ENCODE results near the gene CEP72.
"Not testable (repeated sequence)": the region's sequence is repeated elsewhere in the genome, so short reads cannot be mapped to it uniquely, and the experiment has no call there.

CEP72 gene

DNA sequence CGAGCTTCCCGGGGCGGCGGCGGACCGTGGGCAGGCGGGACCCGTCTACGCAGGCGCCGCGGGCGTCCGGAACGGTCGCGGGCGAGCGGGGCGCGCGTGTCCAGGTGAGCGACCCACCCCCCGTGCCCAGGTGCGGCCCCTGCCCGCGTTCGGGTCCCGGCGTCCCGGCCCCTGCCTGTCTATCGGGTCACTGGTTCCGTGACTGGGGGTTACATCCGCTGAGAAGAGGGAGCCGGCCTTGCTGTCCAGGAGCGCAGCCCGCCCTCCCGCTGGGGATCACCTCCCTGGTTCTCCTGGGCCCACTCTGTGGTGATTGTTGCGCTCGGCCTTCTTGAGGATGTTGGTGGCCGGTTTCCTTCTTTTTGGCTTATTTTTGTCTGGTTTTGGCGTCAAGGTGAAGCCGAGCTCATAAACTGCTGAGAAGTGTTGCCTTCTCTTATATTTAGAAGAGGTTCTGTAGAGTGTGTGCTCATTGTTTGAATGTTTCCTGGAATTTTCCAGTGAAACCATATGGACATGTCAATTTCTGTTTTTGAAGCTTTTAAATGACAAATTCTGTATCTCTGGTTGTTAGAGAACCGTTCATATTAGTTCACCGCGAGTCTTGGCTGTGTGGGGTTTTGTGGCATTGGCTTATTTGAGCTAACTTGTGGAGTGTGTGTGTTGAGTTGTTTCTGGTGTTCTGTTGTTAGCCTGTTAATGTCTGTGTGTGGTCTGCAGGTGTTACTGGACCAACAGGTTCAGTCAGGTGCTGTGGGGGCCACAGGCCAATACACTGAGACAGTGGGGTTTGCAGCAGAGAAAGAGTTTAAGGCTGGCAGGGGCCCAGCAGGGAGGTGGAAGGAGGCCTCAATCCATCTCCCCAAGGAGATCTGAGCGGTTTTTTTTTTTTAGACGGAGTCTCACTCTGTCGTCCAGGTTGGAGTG is 621 bp downstream of the CEP72 start:
- peak; percentile 25 for DNase-seq (ENCODE audit: low read depth, low spot score)

DNA sequence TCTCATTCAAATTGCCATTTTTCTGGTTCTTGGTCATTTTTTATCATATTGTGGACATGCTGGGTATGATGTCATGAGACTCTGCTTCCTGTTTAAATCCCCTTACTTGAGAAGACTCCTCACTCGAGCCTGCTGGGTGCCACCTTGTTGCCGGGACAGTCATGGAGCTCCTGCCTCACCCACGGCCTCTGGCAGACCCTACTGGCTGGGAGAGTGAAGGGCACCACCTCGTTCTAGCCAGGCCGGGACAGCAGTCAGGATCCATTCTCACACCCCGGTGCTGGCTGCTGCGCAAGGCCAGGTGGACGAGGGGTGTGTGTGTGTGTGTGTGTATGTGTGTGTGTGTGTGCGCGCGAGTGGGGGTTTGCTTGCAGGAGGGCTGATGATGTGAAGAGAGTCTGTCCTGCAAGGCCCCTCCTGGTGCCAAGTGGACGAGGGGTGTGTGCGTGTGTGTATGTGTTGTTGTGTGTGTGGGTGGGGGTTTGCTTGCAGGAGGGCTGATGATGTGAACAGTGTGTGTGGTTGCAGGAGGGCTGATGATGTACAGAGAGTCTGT is 4.4 kb downstream of the CEP72 start:
- no peak for DNase-seq (ENCODE audit: low read depth, low spot score)

DNA sequence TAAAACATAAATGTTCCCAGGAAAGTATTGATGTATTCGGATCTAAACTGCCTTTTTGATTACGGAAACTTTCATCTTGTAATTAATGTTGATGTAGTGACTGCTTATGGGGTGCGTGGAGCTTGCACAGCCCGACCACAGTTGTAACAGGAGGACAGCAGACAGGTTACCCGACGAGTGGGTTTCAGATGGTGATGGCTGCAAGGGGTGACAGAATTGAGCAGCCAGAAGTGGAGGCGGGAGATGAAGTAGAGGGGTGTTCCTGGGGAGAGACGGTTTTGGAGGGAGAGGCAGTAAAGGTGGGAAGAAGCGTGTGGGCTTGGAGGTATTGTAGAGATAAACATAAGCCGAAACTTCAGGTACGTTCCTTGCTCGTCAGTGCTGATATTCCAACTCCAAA is 5.8 kb downstream of the CEP72 start:
- no peak for DNase-seq (ENCODE audit: low read depth, low spot score)

DNA sequence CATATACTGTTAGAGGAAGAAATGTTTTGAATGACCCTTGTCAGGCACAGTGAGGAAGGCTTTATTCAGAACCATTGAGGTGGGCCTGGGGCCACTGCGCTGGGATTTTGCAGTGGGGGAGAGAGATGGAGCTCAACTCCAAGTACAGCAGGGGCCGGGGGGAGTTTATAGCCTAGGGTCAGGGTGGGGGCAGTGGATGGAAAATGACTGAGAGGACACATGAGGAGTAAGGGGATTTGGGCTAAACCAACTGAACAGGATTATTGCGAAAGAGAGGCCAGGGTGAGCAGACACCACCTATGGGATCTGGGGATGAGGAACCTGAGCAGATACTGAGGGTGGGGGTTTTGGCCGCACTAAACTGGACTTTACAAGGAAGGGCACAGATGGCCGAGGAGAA is 6.3 kb downstream of the CEP72 start:
- no peak for DNase-seq (ENCODE audit: low read depth, low spot score)

DNA sequence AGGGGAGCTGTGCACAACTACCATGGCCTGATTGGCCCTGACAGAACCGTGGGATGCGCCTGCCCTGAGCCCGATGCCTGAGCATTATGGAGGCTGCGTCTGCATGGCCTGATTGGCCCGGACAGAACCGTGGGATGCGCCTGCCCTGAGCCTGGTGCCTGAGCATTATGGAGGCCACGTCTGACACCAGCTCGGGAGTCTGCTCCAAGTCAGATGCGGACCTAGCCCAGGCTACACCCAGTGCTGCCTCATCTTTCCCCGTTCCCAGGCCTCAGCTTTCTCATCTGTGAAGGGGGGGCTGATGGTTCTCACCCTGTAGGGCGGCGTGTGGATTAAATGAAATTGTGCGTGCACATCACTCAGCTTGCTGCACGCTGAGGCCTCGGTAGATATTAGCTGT is 7.3 kb downstream of the CEP72 start:
- no peak for DNase-seq (ENCODE audit: low read depth, low spot score)

DNA sequence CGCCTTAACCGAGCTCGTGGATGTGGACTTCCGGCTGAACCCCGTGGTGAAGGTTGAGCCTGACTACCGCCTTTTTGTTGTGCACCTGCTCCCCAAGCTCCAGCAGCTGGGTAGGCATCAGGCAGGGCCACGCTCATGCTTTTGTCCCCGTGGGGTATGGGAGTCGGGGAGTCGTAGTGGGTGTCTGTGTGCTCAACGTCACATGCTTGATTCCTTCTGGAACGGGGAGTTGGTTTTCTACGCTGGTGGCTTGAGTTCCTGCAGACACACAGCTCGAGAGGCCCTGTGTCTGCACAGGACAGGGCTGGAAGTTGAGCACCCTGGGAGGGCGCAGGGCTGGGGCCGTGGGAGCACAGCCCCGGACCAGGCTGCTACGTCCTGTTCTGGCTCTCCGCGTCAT is 8.0 kb downstream of the CEP72 start:
- no peak for DNase-seq (ENCODE audit: low read depth, low spot score)

DNA sequence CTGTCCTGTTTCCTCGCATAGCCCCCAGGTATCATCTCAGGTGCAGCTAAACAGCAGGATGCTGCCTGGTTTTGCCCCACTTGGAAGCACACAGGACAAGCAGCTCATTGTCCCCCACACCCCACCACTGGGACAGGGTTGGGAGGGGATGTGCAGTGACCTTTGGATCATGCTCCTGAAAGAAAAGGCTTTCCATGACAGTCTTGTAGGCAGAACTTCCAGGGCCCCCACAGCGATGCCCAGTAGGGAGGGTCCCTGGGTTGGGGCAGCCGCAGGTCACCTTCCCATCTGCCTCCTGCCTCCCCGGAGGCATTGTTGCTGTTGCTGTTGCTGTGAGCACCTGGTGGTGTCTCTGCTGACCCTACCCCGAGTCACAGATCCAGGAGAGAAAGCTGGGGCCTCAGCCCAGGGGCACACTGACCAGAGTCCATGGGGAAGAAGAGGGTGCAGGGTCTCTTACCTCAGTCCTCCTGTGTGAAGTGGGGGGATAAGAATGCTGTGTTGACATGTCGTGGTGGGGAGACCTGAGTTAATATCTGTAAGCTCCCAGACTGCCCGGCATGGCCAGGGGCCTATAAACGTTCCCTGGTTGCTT is 8.5 kb downstream of the CEP72 start:
- no peak for DNase-seq (ENCODE audit: low read depth, low spot score)

DNA sequence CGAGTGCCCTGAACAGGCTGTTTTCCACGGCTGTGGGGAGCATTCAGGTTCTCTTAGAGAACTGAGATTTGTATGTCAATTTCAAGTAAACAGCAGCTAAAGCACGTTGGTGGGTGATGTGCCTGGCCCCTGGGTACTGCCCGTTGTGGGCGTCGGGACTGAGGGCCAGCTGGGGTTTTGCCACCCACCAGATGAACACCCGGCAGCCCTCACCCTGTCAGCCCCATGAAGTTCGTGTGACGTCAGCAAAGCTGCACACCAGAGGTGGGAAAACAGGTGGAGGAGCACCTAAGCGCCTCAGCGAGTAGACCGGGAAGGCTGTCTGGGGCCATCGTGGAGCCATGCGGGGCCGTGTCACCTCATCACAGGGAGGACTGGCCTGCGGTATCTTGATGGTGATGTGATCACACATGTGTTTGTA is 9.2 kb downstream of the CEP72 start:
- no peak for DNase-seq (ENCODE audit: low read depth, low spot score)

DNA sequence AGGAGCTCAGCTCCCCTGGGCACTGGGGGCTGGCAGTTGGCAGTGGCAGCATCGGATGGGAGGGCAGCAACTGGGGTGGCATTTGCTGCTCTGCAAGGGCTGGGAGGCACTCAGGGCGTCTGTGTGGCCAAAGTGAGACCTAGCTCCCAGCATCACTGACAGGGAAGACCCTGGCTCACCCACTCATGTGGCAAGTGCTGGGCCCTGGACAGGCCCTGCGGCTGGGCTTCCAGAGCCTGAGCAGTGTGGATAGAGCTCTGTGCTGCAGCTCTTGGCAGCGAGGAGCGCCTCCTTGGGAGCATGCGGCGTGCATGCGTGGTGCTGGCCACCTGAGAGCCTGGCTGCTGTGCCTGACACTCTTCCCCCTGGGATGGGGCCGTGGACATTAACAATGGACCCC is 10.2 kb downstream of the CEP72 start:
- no peak for DNase-seq (ENCODE audit: low read depth, low spot score)

DNA sequence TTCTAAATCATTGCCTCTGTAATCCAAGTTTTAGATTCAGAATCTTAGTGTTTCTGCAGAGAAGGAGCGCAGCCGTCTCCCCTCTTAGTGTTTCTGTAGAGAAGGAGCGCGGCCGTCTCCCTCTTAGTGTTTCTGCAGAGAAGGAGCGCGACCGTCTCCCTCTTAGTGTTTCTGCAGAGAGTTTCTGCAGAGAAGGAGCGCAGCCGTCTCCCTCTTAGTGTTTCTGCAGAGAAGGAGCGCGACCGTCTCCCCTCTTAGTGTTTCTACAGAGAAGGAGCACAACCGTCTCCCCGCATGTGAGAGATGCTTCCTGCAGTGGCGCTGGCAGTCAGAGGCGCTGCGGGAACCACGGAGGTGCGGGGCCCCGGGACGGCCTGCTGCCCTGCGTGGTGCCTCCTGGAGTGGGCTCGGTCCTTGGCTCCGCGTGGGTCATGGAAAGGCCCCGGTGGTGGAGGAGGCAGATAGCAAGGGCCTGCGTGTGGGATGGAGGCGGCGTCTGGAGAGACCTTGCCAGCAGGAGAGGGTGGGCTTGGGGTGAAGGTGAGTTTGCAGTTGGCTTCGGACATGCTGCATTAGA is 10.9 kb downstream of the CEP72 start:
- DNase-seq (ENCODE audit: low read depth, low spot score) = no peak

DNA sequence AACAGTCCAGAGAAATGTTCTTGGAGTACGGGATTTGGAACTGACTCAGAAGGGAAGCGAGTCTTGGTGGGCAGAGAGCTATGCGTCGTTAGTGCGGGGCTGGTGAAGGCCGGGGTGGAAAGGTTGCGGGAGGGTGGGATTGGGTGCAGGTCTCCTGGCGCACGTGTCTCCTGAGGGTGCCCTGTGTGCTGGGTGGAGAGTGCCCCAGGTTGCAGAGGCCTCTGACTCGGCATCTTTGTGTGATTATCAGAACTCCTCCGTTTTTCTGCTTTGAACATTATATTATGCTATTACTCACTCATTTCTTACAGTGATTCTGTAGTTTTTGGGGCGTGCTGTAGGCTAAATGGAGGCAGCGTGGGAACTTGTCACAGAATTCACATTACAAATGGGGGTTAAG is 11.4 kb downstream of the CEP72 start:
- DNase-seq (ENCODE audit: low read depth, low spot score) = no peak

DNA sequence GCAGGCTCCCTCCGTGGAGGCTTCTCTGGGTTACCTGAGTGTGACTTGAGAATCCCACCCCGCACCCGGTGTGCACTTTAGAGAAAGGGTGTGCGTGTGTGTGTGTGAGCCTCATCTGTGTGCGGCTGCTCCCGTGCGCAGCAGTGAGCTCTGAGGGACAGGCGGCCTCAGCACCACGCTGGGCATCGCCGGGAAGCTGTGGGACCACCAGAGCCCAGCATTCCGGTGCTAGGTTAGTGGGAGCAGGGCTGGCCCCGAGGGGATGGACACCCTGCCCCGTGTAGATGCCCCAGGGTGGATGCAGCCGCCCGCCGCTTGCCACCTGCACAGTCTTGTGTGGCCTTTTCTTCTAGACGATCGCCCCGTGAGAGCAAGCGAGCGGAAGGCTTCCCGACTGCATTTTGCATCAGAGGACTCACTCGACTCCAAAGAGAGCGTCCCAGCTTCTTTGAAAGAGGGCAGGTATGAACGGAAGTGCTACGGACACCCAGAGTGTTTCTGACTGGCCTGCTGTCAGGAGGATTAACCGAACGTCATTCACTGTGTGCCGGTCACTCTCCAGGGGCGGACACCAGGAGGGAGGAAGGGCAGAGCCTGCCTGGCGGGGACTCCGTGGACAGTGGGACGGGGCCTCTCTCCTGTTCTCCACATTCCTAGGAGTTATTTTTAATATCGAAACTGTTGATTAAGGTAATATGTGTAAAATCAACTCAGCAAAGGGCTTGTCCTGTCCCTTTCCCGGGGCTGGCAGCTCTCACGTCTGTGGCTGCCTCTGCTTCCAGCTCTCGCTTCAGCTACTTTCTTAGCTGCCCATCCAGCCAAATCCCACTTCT is 12.2 kb downstream of the CEP72 start:
- no peak for DNase-seq (ENCODE audit: low read depth, low spot score)

DNA sequence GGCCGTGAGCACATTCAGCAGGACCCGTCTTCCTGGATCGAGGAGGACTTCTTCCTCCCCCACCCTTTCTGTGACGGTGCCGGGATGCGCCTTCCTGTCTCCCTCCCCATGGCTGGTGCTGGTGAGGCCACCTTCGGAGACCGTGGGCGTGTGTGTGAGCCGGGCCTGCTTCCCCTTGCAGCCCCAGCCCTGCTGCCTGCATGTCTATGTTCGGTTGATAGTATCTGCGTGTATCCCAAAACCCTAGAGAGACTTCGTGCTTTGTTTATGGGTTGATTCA is 12.8 kb downstream of the CEP72 start:
- DNase-seq (ENCODE audit: low read depth, low spot score) = no peak

DNA sequence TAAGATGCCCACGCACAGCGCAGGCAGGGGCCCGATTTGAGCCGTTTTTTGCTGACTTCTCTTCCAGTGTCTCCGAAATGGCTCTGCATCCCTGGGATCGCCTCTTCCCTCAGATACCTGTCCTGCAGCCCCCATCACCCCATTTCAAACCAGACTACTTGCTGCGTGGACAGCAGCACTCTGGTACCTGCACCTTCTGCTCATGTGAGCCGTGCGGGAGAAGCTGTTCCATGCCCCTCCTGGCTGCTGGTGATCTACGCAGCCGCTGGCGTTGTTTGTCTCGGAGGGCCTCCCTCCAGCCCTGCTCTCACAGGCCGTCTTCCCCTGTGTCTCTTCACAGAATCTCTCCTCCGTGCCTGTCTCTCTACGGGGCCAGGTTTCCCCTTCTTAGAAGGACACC is 13.4 kb downstream of the CEP72 start:
- DNase-seq (ENCODE audit: low read depth, low spot score) = no peak

DNA sequence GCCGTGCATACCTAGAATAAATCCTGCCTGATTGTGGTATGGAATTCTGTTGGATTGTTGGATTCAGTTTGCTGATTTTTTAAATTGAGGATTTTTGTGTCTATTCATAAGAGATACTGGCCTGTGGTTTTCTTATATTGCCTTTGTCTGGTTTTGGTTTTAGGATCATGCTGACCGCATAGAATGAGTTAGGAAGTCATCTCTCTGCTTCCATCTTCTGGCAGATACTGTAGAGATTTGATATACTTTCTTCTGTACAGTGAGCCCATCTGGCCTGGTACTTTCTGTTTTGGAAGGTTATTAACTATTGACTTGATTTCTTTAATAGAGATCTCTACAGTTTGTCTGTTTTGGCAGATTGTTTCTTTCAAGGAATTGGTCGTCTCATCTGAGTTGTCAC is 14.7 kb downstream of the CEP72 start:
- DNase-seq (ENCODE audit: low read depth, low spot score) = no peak

DNA sequence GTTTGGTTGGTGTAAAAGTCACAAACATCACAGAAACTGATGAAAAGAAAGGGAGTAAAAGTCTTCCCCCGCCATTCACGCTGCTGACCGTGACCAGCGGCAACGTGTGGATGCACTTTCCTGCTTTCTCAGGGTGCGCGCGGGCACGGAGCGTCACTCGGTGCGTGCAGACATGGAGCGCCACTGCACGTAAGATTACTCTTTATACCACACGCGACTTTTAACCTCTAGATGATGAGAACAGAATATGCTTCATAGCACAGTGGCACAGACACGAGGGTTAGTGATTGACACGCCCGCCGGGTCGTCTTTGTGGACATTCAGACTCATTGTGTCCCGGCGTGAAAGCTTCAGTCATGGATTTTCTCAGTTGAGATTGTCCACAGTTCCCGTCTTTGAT is 15.7 kb downstream of the CEP72 start:
- DNase-seq (ENCODE audit: low read depth, low spot score) = no peak

DNA sequence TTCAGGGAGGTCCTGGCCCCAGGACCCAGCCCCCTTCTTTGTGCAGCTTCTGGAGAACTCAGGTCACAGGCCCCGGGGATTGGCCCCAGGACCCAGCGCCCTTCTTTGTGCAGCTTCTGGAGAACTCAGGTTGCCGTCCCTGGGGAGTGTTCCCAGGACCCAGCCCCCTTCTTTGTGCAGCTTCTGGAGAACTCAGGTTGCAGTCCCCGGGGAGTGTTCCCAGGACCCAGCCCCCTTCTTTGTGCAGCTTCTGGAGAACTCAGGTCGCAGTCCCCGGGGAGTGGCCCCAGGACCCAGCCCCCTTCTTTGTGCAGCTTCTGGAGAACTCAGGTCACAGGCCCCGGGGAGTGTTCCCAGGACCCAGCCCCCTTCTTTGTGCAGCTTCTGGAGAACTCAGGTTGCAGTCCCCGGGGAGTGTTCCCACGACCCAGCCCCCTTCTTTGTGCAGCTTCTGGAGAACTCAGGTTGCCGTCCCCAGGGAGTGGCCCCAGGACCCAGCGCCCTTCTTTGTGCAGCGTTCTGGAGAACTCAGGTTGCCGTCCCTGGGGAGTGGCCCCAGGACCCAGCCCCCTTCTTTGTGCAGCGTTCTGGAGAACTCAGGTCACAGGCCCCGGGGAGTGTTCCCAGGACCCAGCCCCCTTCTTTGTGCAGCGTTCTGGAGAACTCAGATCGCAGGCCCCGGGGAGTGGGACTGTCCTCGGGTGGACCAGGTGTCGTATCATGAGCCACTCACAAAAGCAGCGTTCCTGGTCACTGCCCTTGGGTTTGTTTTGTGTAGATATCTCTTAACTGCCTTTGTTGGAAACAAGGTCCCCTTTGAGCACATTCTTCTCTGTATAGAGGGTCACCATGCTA is 16.4 kb downstream of the CEP72 start:
- not testable (repeated sequence) for DNase-seq (ENCODE audit: low read depth, low spot score)

DNA sequence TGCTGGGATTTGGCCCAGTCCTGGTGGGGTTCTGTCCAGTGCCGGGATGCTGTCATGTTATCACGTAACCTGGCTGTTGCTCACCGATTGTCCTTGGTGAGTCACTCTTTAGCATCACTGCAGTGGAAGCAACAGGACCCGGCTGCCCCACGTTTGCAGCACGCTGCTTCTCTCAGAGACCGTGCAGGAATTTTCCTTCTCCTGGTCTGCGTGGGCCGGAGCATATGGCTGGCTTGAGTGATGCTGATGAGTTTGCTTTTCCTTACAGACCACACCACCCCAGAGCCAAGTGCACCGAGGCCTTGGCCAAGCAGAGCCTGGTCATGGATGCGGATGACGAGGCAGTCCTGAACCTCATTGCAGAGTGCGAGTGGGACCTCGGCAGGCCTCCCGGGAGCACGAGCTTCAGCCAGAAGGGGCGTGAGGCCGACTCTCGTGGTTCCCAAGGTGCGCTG is 21.4 kb downstream of the CEP72 start:
- DNase-seq (ENCODE audit: low read depth, low spot score) = peak; percentile 37

DNA sequence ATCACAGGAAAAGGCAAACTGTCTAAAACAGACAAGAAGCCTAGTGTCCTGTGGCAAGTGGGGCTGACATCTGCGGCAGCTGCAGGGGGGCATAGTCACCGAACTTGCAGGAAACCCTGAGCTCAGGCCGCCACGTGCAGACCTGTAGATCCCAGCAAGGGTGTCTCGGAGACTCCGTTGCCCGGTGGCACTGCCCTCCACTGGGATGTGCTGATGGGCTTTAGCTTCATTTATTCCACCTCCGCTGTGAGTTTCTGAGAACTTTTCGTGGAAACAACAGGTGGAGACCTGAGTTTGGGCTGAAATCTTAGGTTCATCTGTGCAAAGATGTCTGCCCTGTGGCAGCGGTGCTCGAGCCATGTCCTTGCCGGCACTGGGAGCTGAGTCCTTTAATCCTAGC is 22.1 kb downstream of the CEP72 start:
- no peak for DNase-seq (ENCODE audit: low read depth, low spot score)

DNA sequence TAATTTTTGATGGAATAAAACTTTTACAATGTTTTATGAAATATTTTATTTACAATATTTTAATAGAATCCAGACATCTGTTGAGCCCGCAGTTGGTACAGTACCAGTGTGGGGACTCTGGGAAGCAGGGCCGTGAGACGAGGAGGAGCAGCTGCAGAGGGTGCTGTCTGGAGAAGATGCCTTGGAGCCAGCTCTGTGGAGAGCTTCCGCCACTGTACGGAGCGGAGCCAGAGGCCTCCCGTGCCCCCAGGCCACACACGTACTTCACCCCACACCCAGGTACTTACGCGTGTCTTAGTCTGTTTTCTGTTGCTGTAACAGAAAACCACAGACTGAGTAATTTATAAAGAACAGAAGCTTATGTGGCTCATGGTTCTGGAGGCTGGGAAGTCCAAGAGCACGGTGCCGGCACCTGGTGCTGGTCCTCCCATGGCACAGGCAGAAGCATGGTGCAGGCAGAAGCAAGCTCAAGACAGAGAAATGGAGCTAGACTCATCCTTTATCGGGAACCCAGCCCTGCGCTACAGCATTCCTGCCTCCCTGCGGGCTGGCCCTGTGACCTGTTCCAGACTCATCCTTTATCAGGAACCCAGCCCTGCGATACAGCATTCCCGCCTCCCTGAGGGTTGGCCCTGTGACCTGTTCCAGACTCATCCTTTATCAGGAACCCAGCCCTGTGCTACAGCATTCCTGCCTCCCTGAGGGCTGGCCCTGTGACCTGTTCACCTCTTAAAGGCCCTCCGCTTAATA is 23.3 kb downstream of the CEP72 start:
- DNase-seq (ENCODE audit: low read depth, low spot score) = no peak
